Retinal pigment epithelial cell (primary cell): ENCODE measurements around the gene VANGL2.

ENCODE experiments used
- DNase-seq: peaks from one replicate; pipeline ENCODE4 v3.0.0-alpha.2; 2010; ENCODE audit warnings: low read depth
- H3K4me3 ChIP-seq: 2 replicates; pipeline ENCODE4 v1.5.1; 2011; ENCODE audit warnings: mild to moderate bottlenecking, low read length, control low read depth, moderate library complexity
- CTCF ChIP-seq: conservative IDR thresholded peaks from 2 replicates; pipeline ENCODE4 v1.5.1; 2011; ENCODE audit warnings: low read depth, low read length, control low read depth, inconsistent platforms

VANGL2 gene

DNA sequence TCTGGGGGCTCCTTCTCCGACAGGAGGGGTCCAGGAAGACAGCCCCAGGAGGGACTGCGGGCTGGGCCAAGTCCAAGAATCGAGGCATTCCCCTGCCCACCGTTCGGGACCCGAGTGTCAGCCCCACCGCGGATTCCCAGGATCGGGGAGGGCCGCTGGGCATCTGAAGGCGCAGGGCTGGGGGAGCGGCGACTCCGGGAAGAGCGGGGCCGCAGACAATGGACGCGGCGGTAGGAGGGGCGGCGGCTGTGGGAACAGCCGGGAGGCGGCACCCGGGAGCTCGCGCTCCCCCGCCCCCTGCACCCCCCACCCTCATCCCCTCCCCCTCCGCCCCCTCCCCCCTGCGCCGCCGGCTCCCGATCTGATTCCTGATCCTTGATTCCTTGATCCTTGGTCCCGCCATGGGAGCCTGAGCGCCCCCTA lies at the start of gene VANGL2:
TSS of gene VANGL2 (plus strand) at position 342 of the 423 bp plus-strand sequence. CDS start 15,274 bp downstream, outside the sequence.
- TF ChIP-seq CTCF, result no peak
- H3K4me3 ChIP-seq, result peak within 1 kb of the TSS; percentile 76
- DNase-seq, result no peak

DNA sequence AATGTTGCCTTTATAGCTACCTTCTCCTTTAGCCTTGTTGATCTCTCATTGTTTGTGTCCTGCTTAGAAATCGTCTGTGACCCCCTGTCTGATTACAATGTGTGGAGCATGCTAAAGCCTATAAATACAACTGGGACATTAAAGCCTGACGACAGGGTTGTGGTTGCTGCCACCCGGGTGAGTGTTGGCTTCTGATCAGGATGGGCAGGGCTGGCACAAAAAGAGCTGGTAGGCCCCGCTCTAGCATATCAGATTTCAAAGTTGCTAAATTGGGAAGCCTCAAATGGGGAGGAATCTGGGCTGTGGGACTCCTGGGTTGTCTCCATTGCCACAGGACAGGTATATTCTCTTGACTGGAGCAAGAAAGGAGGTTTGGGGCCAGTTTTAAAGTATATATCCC lies 48.7 kb upstream of the VANGL2 start:
- DNase-seq, result no peak
- H3K4me3 ChIP-seq, result no peak overlapping the region
- TF ChIP-seq CTCF, result no peak

- DNase-seq, result no peak
- no peak overlapping the region for H3K4me3 ChIP-seq
- TF ChIP-seq CTCF, result no peak
Observed at GRCh38 chr1:160352555-160352954, 47.8 kb upstream of the VANGL2 start.

- H3K4me3 ChIP-seq, result no peak overlapping the region
- TF ChIP-seq CTCF, result no peak
- DNase-seq, result no peak
Observed at GRCh38 chr1:160353223-160353622, 47.1 kb upstream of the VANGL2 start.

- TF ChIP-seq CTCF, result peak; percentile 77
- H3K4me3 ChIP-seq, result no peak overlapping the region
- DNase-seq, result no peak
Observed at GRCh38 chr1:160354388-160354985, 45.9 kb upstream of the VANGL2 start.

DNA sequence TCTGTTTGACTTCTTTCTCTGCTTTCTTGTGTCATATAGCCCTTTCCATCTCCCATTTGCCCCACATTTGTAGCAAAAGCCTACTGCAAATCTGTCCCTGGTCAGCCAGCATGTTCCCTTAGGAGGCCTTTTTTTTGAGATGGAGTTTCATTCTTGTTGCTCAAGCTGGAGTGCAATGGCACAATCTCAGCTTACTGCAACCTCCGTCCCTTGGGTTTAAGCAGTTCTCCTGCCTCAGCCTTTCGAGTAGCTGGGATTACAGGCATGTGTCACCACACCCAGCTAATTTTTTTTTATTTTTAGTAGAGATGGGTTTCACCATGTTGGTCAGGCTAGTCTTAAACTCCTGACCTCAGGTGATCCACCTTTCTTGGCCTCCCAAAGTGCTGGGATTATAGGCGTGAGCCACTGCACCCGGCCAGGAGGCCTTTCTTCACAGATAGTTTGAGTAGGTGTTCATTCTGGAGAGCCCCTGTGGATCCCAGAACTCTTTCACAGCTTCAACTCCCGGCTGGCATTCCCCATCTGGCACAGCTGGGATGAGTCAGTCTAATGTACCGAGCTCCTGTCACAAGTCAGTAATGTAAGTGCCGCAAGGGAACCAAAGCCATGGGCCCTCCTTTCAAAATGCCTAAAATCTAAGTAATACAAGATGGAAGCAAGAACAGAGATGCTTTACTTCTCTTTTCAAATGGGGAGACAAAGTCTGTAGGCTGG lies 42.9 kb upstream of the VANGL2 start:
- DNase-seq, result no peak
- no peak for TF ChIP-seq CTCF
- H3K4me3 ChIP-seq, result no peak overlapping the region

DNA sequence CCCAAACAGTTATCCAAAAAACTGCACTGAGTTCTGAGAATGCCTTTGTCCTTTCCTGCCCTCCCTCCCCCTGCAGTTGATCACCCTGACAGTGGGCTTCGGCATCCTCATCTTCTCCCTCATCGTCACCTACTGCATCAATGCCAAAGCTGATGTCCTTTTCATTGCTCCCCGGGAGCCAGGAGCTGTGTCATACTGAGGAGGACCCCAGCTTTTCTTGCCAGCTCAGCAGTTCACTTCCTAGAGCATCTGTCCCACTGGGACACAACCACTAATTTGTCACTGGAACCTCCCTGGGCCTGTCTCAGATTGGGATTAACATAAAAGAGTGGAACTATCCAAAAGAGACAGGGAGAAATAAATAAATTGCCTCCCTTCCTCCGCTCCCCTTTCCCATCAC lies 42.3 kb upstream of the VANGL2 start:
- TF ChIP-seq CTCF, result no peak

More for the DNA sequence above, 42.3 kb upstream of the VANGL2 start:
- H3K4me3 ChIP-seq, result no peak overlapping the region
- no peak for DNase-seq
